Measurements from ENCODE around the gene RRP8.

DNA sequence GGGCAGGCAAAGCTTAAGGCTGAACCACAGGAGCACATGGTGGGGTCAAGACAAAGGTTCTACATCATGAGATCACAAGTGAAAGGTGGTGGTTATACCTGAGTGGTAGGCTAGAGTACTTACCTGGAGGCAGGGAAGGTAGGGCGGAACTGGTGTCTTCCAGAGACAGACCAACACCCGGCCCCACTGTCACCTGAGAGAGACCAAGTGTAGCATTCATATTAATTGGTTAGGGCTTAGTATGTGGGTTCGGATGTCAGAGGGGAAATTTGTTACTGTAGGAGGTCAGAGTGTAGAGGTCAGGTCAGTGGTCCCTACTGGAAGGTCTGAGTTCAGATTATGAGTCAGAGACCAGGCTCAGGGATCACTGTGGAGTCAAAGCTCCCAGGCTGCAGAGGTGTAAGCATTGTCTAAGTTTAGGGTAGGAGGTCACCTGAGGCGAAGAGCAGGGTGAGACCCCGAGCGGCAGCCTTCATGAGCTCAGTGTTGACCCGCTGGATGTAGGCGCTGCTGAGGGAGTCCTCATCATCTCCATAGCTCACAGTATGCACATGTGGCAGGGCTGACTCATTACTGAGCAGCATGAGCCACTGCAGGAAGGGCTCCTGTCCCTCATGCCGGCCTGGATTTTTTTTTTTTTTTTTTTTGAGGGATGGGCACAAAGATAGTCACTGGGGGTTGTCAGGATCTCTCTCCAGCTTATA lies 12.6 kb upstream of the RRP8 start:
- TF ChIP-seq, protein P1, sequence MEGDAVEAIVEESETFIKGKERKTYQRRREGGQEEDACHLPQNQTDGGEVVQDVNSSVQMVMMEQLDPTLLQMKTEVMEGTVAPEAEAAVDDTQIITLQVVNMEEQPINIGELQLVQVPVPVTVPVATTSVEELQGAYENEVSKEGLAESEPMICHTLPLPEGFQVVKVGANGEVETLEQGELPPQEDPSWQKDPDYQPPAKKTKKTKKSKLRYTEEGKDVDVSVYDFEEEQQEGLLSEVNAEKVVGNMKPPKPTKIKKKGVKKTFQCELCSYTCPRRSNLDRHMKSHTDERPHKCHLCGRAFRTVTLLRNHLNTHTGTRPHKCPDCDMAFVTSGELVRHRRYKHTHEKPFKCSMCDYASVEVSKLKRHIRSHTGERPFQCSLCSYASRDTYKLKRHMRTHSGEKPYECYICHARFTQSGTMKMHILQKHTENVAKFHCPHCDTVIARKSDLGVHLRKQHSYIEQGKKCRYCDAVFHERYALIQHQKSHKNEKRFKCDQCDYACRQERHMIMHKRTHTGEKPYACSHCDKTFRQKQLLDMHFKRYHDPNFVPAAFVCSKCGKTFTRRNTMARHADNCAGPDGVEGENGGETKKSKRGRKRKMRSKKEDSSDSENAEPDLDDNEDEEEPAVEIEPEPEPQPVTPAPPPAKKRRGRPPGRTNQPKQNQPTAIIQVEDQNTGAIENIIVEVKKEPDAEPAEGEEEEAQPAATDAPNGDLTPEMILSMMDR (IDR thresholded peaks at IDR 0.05): no peak
- TF ChIP-seq EP300 (IDR thresholded peaks at IDR 0.05) (no peak), POLR2A (IDR thresholded peaks at IDR 0.05) (no peak)

Data from tibial nerve (tissue), 4 donors.